ENCODE measurements around the gene MAVS. TPM values are rescaled to one million over a fixed set of nuclear protein-coding genes. Genes with fewer than 3 reads are reported as not detected.

MAVS gene
- total and polyA plus RNA-seq, 9 of the 15 experiments (the other 6 are each of a cell fraction or from before 2014, with no cell fraction given) = 1.6 to 22.0 (median 11.3) TPM

GRCh38 chr20:3813848-3814581 is 32.6 kb upstream of the MAVS start:
- peaks cover 18 to 21% of the 10 kb centered on the region in 2 experiments for H3K4me1 ChIP-seq (replicated peaks in 1 of 2; ENCODE audit: control insufficient read depth in 2 of 2, insufficient read depth in 2 of 2, low read length in 2 of 2)
- 67% methylated on average over 9 of the region's 12 CpGs for WGBS (ENCODE audit: insufficient coverage, low coverage, missing lambda C conversion rate)
- POLR2A ChIA-PET = interaction anchor here (0.6 kb wide), 1 partner anchor 13 kb away, joined by 3 read pairs; no protein-coding TSS in a partner anchor
- no peak overlapping the region for H3K27ac ChIP-seq (ENCODE audit: extremely low read depth, low read depth, low read length)
- no peaks in the 10 kb centered on the region for H3K79me2 ChIP-seq (ENCODE audit: control insufficient read depth, insufficient read depth, low read length)
- no peak overlapping the region for H3K4me2 ChIP-seq (ENCODE audit: insufficient read depth, low read length)
- DNase-seq (ENCODE audit: extremely low read depth in 1 of 4, low spot score in 3 of 4) (peak in 1 of 4 experiments; percentile 1), ATAC-seq (no peak), FAIRE-seq (no peak)
- no peak overlapping the region for H2AFZ ChIP-seq (ENCODE audit: low read depth, low read length)
- no peak overlapping the region for H3K9ac ChIP-seq (ENCODE audit: insufficient read depth in 1 of 2, low read depth in 2 of 2, low read length in 2 of 2)
- H3K36me3 ChIP-seq (ENCODE audit: control insufficient read depth, insufficient read depth, low read length) = no peaks in the 10 kb centered on the region
- H4K20me1 ChIP-seq (replicated peaks; ENCODE audit: control insufficient read depth, insufficient read depth, low read length) = no peaks in the 10 kb centered on the region
- no peaks in the 10 kb centered on the region for H3K9me3 ChIP-seq (replicated peaks; ENCODE audit: control insufficient read depth, insufficient read depth, low read depth, low read length)
- intact Hi-C loops (cut with micrococcal nuclease) (no loop called here), in situ Hi-C loops (cut with MboI) (no loop called here)
- H3K9me1 ChIP-seq (ENCODE audit: control insufficient read depth, insufficient read depth, low read length) = no peaks in the 10 kb centered on the region
- CTCF ChIA-PET (ENCODE audit: low intra/inter-chr PET ratio) = no interaction called here
- peak; percentile 21; the same call in 1 of the 2 replicates for TF ChIP-seq ZNF121 (CRISPR knock-in tag; conservative IDR thresholded peaks at IDR 0.05)
- peak; percentile 41; the same call in 1 of the 2 replicates for TF ChIP-seq NFIC (IDR thresholded peaks at IDR 0.05)
- TF ChIP-seq DACH1 (IDR thresholded peaks at IDR 0.05; ENCODE audit: partially characterized antibody) = no peak
- no peak for TF ChIP-seq POLR2A (conservative IDR thresholded peaks at IDR 0.05)
- BruUV-seq (replicated peaks) = no TSS peak
- no peaks in the 10 kb centered on the region for H3K27me3 ChIP-seq (ENCODE audit: control insufficient read depth in 2 of 2, insufficient read depth in 2 of 2, low read length in 2 of 2)
- no peak overlapping the region for H3K4me3 ChIP-seq

- peaks cover 27 to 28% of the 10 kb centered on the region in 2 experiments for H3K4me1 ChIP-seq (replicated peaks in 1 of 2; ENCODE audit: control insufficient read depth in 2 of 2, insufficient read depth in 2 of 2, low read length in 2 of 2)
Observed at GRCh38 chr20:3814928-3815495, 31.6 kb upstream of the MAVS start.

More at GRCh38 chr20:3814928-3815495, 31.6 kb upstream of the MAVS start:
- Histone ChIP-seq H2AFZ (ENCODE audit: low read depth, low read length) (no peak overlapping the region), H4K20me1 (replicated peaks; ENCODE audit: control insufficient read depth, insufficient read depth, low read length) (no peaks in the 10 kb centered on the region), H3K9me1 (ENCODE audit: control insufficient read depth, insufficient read depth, low read length) (no peaks in the 10 kb centered on the region), H3K27me3 (ENCODE audit: control insufficient read depth in 2 of 2, insufficient read depth in 2 of 2, low read length in 2 of 2) (no peaks in the 10 kb centered on the region), H3K4me3 (no peak overlapping the region), H3K9ac (ENCODE audit: insufficient read depth in 1 of 2, low read depth in 2 of 2, low read length in 2 of 2) (no peak overlapping the region), H3K36me3 (ENCODE audit: control insufficient read depth, insufficient read depth, low read length) (no peaks in the 10 kb centered on the region), H3K9me3 (replicated peaks; ENCODE audit: control insufficient read depth, insufficient read depth, low read depth, low read length) (no peaks in the 10 kb centered on the region), H3K27ac (ENCODE audit: extremely low read depth, low read depth, low read length) (no peak overlapping the region), H3K79me2 (ENCODE audit: control insufficient read depth, insufficient read depth, low read length) (no peaks in the 10 kb centered on the region), H3K4me2 (ENCODE audit: insufficient read depth, low read length) (no peak overlapping the region)
- FAIRE-seq = no peak
- CTCF ChIA-PET (ENCODE audit: low intra/inter-chr PET ratio) = no interaction called here
- in situ Hi-C loops (cut with MboI) = no loop called here
- DNase-seq (ENCODE audit: extremely low read depth in 1 of 4, low spot score in 3 of 4) = peak in 1 of 4 experiments; percentile 1
- 68% methylated on average over 6 of the region's 7 CpGs for WGBS (ENCODE audit: insufficient coverage, low coverage, missing lambda C conversion rate)
- TF ChIP-seq SMAD2 (IDR thresholded peaks at IDR 0.05; ENCODE audit: low read depth, low read length) (no peak), LEF1 (IDR thresholded peaks at IDR 0.05) (no peak), PRDM10 (IDR thresholded peaks at IDR 0.05; ENCODE audit: partially characterized antibody) (peak; percentile 69), WHSC1 (IDR thresholded peaks at IDR 0.05; ENCODE audit: low read length) (no peak)
- intact Hi-C loops (cut with micrococcal nuclease) = no loop called here
- POLR2A ChIA-PET = interaction anchor here (0.6 to 0.7 kb wide), 2 partner anchors 40 to 52 kb away, joined by 3 read pairs; no protein-coding TSS in a partner anchor
- no peak for ATAC-seq
- no TSS peak for BruUV-seq (replicated peaks)
